RKO (cell line): ENCODE measurements around the gene VAC14.

Experiments
- DNase-seq: peaks from one replicate; pipeline ENCODE4 v3.0.0-alpha.2; 2016; ENCODE audit warnings: low spot score

The VAC14 gene

DNA sequence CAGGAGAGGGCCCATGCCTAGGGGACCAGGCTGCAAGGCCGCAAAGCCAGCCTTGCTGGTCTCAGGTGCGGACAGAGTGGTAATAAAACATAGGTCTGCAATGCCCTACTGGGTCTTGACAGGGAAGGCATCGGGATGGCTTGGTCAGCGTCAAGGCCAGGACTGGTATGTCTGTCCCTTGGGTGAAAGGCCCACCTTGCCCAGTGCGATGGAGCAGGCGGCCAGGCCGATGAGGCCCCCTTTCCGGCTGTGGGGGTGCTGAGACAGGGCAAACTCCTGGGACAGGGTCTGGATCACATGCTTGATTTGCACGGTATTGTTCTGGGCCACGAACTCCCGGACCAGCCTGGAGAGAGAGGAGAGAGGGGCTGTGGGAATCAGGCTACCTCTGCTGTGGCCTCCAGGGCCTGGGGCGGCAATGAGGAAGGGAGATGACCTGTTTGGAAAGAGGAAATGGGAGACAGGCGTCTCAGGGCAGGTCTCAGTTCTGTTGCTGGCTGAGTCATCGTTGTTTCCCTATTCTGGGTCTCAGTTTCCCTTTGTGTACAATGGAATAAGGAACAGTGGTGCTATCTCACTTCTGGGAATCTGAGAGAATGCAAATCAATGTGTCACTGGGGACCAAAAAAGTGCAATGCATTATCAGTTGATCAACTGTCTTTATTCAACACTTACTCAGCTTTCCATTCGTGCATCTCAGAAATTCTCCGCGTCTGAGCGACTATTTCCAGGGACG, 14.8 kb downstream of the VAC14 start:
- no peak for DNase-seq

DNA sequence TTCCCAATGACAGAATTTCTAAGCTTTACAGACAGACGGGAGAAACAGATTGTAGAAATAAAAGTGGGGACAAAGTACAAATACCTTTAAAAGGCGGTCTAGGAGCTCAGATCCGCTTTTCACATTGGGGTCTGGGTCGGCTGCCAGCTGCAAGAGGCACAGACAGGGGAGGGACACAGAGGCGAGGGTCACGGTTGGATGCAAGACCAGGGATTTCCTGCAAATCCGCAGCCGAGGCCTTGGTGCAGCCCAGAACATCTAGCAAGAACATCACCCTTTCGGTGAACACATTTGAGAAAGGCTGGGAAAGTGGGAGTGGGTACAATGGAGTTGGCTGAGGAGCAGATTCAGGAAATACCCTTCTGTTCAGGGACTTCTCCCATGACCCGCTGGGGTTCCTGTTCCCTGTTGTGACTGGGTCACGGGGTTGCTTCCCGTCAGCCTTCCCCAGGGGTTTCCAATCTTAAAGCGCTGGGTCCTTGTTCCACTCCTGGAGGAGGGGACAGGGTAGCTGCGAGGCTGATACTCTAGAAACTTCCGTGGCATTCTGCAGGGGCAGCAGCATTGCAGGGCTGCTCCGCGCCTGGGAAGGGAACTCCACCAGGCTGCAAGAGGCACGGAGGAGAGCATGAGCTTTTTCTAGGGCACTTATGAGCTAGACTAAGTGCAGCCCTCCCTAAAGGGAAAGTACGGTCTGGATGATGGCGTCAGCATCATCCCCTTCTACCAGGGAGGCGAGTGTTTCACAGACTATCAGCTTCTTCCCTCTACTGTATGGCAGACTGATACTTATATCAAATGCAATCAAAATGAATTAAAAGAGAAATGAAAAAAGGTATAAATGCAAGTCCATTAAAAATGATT, 16.0 kb downstream of the VAC14 start:
- DNase-seq, result no peak

- DNase-seq, result no peak
Observed at GRCh38 chr16:70782237-70782636, 18.7 kb downstream of the VAC14 start.

- DNase-seq, result no peak
Observed at GRCh38 chr16:70781800-70782199, 19.2 kb downstream of the VAC14 start.

- no peak for DNase-seq
Observed at GRCh38 chr16:70780546-70780945, 20.4 kb downstream of the VAC14 start.

DNA sequence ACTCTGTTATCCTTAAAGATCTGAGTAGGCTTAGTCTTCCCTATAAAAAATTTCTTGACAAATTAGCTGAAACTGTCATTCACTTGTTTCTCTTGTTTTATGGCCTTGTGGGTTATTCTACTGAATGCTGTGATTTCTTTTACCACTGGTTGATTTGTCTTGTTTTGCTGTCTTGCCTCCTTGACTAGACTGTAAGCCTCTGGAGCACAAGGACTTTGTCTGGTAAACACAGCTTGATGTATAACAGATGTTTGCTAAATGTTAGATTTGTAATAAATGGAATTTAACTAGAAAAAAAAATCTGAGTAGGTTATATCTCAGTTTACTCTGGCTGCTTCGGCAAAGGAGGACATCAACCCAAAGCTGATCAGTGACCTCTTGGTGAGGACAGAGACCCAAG, 21.6 kb downstream of the VAC14 start:
- DNase-seq, result no peak

DNA sequence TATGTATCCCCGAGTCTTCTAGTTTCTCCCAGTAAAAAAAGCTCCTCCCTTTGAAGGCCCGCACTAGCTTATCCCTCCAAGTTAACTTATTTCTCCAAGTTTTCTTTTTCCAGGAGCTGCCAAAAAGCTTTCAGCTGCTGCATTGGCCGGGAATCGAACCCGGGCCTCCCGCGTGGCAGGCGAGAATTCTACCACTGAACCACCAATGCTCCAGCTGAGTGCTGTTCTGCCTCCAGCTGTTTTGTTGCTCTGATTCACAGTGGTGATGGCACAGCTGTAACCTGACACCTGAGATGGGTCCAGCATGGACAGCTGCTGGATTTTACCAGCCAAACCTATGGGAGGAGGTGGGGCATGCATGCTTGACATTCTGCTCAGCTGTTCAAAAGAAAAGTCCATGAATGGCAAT, 22.1 kb downstream of the VAC14 start:
- peak; percentile 75 for DNase-seq

DNA sequence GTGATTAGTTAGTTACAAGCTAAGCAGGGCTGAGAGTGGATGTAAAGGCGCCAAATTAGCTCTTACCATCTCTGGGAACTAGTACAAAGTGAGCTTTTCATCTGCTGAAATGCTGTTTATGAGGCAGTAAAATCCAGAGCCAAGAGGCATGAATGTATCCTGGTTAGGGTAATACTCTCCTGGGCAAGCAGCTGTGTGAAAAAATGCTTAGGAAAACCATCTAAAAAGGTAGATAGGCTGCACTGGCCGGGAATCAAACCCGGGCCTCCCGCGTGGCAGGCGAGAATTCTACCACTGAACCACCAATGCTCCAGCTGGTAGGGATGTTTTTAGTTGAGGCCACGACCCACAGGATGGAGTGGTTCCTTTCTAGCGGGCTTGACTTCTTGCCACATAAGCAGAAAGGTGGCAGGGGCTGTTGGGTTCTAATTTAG, 23.0 kb downstream of the VAC14 start:
- no peak for DNase-seq

GRCh38 chr16:70777496-70777895, 23.5 kb downstream of the VAC14 start:
- DNase-seq, result no peak

- DNase-seq, result no peak
Observed at GRCh38 chr16:70775399-70775798, 25.6 kb downstream of the VAC14 start.

DNA sequence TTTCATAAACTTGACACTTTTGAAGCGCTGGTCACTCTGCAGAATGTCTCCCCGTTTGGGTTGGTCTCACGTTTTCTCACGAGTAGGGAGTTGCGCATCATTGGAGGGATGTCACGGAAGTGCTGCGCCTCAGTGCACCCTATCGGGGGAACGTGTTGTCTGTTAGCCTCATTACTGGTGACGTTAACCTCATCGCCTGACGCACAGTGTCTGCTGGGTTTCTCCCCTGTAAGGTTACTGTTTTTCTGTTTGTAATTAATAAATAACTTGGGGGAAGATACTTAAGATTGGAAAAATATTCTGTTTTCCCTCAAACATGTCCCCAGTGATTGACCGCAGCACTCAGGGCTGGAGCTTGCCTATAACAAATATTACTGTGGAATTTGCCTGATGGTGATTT, 26.7 kb downstream of the VAC14 start:
- DNase-seq, result no peak

GRCh38 chr16:70772493-70772892, 28.5 kb downstream of the VAC14 start:
- DNase-seq, result no peak

GRCh38 chr16:70770626-70771552, 30.1 kb downstream of the VAC14 start:
- peak; percentile 40 for DNase-seq

DNA sequence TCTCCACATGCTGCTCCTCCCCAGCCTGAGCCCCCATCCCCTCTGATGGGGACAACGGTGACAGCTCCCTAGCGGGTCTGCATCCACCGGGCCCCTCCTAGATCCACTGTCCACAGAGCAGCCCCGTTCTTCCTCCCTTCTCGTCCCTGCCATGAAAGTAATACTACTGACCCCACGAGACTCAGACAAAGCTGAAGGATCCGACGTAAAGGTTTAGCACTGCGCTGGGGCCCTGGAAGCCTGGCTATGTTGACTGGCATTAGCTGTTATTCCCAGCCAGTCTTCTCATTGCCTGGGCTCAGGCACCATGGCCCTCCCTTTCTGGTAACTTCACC, 30.7 kb downstream of the VAC14 start:
- no peak for DNase-seq

DNA sequence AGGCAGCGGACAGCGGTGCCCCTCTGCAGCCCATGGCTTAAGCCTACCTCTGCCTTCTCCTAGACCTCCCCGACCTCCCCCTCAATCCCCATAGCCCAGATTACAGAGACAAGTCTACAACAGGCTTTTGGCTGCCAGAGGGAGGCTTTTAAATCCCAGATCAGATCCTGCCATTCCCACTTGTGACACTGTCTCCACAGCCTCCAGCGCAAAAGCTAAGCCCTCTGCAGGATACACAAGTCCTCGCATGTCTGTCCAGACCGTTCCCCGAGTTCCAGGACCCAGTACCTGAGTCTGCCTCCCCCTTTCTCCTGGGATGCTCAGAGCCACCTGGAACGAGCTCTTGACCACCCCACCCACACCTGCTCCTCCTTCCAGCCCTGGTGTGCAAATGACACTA, 31.2 kb downstream of the VAC14 start:
- DNase-seq, result no peak

- no peak for DNase-seq
Observed at GRCh38 chr16:70769131-70769530, 31.8 kb downstream of the VAC14 start.

DNA sequence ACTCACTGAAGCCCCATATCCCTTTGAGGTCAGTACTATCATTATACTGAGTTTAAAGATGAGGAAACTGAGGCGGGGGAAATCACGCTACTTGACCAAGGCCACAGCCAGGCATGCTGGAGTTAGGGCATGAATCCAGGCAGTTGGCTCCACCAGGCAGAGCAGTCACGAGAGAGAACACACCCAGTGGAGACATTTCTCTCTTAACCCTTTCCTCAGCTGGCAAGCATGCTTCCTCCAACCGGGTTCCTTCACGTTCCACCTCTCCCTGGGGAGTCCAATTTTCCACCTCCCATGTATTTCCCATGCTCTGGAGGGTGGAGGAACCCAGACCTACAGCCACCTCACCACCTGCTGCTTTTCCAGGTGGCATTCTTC, 32.8 kb downstream of the VAC14 start:
- no peak for DNase-seq

DNA sequence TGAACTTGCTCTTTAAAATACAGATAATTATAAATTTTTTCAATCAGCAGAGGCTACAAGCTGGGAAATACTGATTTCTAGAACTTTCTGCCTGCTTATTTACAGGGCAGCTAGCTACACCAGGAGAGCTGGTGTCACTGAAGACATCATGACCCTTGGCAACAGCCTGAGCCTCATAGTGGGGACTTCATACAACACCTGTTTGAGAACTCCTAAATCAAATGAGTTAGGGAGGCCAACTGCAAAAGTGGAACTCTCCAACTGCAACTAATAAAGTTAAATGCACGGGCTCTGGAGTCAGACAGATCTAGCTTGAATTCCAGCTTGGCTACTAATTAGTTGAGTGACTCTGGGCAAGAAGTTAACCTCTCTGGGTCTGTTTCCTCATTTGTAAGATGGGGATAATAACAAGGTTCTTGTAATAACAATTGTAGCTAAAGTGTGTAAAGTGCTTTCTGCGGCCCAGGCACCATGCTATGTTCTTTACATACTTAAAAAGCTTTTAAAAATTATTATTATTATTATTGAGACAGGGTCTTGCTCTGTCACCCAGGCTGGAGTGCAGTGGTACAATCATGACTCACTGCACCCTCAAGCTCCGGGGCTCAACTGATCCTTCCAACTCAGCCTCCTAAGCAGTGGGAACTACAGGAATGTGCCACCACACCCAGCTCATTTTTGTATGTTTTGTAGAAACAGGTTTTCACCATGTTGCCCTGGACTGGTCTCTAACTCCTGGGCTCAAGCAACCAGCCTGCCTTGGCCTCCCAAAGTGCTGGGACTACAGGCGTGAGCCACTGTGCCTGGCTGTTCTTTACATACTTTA, 33.4 kb downstream of the VAC14 start:
- no peak for DNase-seq

DNA sequence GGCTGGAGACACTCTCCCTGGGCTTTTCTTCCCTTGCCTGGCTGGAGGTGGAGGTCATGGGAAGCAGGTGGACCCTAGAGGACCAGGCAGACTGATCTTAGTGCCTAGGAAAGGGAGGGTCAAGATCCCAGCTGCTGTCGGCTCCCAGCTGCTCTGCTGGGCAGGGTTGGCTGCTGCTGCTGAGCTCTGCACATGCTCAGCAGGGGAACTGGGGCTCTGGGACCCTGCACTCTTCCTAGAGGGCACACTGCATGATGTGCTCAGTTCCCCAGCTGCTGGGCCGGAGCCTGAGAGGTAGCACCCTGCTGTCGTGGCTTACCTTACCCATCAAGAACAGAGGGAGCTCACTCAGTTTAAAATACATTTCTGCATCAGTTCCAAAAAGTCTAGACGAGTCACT, 34.3 kb downstream of the VAC14 start:
- DNase-seq, result no peak

- no peak for DNase-seq
Observed at GRCh38 chr16:70766176-70766575, 34.8 kb downstream of the VAC14 start.

DNA sequence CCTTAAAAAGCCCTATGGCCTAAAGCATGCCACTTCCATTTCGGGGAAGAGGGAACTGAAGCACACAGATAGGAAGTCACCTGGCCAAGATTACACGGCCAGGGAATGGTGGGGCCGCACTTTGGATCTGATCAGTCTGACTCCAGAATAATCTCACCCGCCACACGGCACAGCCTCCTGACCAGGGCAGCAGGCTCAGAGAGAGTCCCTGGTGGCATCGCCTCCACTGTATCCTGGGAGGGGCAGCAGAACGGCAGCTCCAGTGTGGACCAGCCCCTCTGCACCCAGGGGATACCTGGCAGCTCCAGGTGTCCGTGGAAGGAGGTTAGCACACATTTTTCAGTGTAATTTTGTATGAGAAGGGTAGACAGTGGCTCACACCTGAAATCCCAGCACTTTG, 35.5 kb downstream of the VAC14 start:
- DNase-seq, result no peak

GRCh38 chr16:70764632-70765031, 36.3 kb downstream of the VAC14 start:
- DNase-seq, result no peak
